GM15510 (cell line): ENCODE measurements around the gene KBTBD8.

ENCODE experiments used
- POLR2A ChIP-seq: IDR thresholded peaks from 3 replicates; pipeline ENCODE4 v1.6.1; 2011; ENCODE audit warnings: borderline replicate concordance; ENCODE audit not compliant: insufficient read length; ENCODE audit errors: extremely low read depth

KBTBD8 gene

DNA sequence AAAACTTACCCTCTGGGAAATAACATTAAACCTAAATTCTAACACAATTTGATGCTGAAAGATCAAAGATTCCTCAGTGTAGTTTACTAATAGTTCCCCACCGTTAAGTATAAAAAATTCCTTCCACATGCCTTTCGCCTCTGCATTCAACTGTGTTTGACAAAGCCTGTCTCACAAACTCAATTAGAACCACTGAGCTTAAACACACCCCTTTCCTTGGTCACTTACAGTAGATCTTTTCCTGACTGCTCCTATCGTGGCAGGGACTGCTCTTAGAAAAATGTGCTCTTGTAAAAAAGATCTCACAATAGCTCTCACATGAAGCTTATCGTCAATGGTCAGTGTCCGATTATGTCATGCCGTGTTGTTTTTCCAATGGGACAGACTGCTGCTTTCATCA is 8.9 kb upstream of the KBTBD8 start:
- no peak for TF ChIP-seq POLR2A

DNA sequence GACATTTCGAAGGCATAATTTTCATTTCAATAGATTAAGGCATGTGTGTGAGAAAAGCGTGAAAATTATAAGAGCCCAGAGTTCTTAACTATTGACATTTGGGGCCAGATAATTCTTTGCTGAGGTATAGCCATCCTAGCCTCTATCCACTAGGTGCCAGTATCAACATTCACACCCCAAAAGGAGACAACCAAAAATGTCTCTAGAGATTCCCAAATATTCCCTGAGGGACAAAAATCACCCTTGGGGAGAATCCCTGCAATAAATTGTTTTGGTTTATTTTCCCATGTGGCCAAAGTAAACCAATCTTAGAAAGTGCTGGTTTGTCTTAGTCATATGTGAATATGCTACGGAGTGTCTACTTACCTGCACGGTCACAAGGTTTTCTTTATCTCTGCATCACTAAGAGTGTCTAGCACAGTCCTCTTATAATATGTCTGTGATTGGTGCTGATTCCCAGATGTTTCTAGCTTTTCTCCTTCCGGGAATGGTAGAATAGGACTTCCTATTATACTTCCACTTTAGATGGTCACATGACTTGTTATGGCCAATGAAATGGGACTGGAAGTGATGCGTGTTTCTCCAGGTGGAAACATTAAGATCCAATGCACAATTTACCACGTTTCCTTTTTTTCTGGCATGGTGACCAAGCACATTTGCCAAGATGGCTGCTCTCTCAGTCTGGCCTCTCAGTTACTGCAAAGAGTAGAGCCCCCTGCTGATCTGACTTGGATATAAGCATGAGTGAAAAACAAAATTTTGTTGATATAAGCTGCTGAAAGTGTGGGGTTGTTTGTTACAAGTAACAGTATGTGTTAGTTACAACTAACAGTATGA is 8.0 kb upstream of the KBTBD8 start:
- no peak for TF ChIP-seq POLR2A

- no peak for TF ChIP-seq POLR2A
These were observed 6.6 kb upstream of the KBTBD8 start for GRCh38 chr3:66991459-66991858.

DNA sequence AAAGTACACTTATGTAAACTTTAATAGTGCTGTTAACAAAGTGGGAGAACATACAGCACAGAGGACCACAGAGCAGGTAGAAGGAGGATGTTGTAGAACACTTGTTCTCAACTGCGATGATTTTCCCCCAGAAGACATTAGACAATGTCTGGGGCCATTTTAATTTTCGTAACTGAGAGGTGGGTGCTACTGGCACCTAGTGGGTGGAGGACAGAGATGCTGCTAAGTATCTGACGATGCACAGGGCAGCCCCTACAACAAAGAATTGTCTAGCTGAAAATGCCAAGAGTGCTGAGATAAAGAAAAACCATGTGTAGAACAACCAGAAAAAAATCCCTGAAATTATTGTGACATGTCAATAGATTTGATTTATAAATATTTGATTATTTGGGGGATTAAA is 5.0 kb upstream of the KBTBD8 start:
- TF ChIP-seq POLR2A = no peak

DNA sequence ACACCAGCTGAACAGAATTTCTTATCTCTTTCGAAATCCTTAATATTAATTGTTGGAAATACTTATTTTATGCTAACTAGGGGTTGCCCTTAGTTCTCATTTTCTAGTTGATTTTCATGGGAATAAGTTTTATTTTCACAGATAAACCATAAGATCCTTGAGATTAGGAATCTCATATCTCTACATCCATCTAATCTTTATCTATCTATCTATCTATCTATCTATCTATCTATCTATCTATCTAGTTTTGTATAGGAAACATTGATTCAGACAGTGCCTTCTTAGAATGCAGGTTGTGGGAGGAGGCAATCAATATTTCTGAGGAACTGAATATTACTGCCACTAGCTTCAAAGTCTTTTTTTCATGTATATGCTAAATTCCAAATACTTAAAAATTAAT is 3.5 kb upstream of the KBTBD8 start:
- no peak for TF ChIP-seq POLR2A

- no peak for TF ChIP-seq POLR2A
These were observed 1.4 kb upstream of the KBTBD8 start for GRCh38 chr3:66996696-66997095.

DNA sequence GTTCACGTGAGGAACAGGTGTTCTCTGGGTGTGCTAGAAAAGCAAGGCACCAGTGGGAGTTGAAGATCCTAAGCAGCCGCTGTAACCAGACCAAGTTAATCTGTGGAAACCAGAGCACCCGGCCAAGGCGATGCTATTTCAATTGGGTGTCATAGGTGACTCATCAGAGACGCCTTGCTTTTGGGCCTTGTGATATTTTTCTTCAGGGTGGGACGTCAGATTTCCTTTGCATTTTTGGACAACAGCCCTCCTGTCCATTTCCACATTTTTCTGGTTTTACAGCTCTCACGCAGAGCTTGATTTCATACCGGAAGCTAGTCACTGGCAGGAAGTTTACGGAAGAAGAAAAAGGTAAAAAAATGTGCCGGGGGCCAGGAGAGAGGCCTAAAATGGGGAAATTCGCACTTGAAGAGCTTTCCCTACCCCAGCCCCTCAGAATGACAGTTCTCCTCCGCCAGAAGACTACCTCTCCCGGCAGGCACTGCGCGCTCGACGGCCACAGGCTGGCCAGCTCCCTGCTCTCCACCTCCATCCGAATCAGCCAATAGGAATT is 471 bp upstream of the KBTBD8 start:
- TF ChIP-seq POLR2A = no peak

DNA sequence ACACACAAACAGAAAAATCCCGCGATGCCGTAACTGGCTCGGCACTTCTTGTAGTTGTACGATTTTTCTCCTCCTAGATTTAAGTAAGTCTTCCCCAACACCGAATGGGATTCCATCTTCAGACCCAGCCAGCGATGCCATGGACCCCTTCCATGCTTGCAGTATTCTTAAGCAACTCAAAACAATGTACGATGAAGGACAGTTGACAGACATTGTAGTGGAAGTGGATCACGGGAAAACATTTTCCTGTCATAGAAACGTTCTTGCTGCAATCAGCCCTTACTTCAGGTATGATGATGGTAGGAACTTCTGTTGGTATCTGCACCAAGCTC is 763 bp downstream of the KBTBD8 start:
- no peak for TF ChIP-seq POLR2A

- no peak for TF ChIP-seq POLR2A
These were observed 1.9 kb downstream of the KBTBD8 start for GRCh38 chr3:67000009-67000408.

DNA sequence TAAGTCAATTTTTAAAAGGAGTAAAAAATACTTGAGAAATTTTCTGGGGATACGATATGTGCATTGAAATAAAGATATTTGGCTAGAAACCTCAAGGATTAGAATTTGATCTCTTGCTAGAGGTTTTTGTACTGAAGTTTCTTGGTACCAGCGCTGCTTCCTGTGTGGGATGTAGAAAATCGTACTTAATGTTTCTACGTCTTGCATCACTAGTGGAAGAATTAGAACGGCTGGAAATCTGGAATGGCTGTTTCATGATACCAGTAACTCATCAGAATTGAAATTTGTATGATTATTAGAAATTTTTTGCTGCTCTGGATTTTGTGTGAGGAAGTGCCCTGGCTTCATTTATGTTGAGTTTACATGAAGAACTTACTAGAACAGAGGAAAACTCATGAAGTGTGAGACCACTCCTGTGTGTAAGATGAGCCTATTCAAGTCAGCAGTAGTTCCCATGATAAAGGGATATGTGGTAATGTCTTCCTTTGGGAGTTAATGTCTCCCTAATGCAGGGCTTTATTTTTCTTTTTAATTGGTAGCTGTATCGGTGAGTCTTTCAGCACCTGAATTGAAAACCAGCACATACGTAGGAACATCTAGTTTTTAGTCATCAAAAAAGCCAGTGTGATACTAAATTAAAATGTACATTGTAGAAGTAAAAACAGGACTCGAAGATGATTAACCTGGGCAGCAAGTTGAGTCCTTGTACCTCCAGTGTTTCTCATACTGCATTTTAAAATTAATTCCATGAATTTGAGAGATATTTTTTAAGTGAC is 3.2 kb downstream of the KBTBD8 start:
- TF ChIP-seq POLR2A = no peak

DNA sequence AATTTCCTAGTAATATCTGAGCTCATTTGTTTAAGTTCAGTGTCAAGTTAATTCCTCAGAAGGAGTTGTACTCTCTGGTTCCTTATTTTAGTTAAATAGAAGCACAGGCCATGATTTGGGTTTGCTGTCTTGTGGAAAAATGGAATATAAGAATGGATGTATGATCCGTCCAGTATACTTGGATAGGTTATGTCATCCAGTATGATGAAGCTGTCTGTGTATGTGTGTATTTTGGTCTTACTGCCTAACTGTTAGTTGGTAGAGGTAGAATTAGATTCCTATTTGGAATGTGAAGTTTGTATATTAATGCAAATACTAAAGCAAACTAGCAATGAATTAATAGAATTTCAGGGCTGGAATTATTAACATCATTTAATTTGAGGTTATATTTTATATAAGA is 7.9 kb downstream of the KBTBD8 start:
- TF ChIP-seq POLR2A = no peak

DNA sequence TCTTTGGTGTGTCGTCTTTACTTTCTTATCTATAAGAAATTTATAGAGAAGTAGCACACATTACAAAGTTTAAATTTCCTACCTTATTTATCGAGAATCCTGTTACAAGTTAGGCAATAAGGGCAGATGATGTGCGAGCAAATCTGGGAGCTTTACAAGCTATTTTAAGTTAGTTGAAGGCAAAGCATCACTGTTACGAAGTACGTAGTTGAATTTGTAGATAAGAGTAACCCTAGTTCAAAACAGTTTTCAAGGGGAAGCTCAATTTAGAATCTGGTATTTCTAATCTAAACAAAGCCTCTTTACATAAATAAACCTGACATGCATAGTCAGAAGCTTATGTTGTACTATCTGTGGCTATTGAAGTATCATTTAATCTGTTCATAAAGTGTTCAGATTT is 8.4 kb downstream of the KBTBD8 start:
- TF ChIP-seq POLR2A = no peak

DNA sequence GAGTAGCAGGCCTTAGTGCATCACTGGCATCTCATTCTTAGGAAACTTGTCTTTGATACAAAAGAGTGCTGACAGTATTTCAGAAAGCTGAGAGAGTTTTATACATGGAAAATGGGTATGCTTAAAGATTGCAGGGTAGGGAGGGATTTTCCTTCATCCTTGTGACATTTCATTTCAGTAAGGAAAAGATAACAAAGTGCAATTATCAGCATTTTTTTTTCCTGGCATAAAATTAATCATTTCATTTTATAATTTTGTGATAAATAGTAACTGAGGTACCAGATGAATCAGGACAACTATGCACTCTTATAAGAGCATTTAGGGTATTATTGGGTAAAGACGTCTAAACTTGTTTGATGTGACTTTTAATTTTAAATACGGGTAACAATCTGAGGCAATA is 10.3 kb downstream of the KBTBD8 start:
- no peak for TF ChIP-seq POLR2A

DNA sequence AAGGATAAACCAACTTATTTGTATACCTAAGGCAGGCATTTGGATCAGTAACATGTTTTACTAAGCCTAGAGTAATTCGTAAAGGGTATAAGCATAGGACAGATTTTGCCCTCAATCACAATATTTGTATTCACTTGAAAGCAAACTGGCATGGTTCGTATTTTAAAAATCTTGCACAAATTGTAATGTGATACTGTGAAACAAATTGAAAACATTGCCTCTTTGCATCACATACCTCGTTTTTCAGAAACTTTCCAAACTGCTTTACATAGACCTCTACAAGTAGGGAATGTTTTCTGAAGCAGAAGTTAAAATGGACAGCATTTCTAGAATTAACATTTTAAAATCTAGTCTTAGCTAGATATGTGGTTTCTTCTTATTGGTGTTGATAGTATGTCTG is 11.6 kb downstream of the KBTBD8 start:
- no peak for TF ChIP-seq POLR2A

- no peak for TF ChIP-seq POLR2A
These were observed 13.5 kb downstream of the KBTBD8 start for GRCh38 chr3:67011414-67012131.
